BJ (cell line): ENCODE data around the gene THEM5. TPM values are rescaled to one million over a fixed set of nuclear protein-coding genes. Genes with fewer than 3 reads are reported as not detected.
"Not testable (repeated sequence)": the region's sequence is repeated elsewhere in the genome, so short reads cannot be mapped to it uniquely, and the experiment has no call there.

ENCODE experiments used
- CTCF ChIA-PET: fragments of 350-600 bp; formaldehyde crosslinking; extraction: SDS; loops from one replicate; lab custom pipeline; 2021; ENCODE audit warnings: antibody characterized with exemption, inconsistent platforms; lab: Yijun Ruan, JAX
- POLR2A ChIA-PET: fragments of 300-600 bp; sonication (Branson Sonifier 250); formaldehyde crosslinking; extraction: SDS; loops from one replicate; lab custom pipeline; 2021; ENCODE audit warnings: antibody characterized with exemption; lab: Charles Lee
- DNase-seq: peaks from one replicate; pipeline ENCODE4 v3.0.0-alpha.2; 2011; ENCODE audit warnings: low read depth
- H3K27me3 ChIP-seq: 2 replicates; pipeline ENCODE4 v1.6.0; 2011; ENCODE audit warnings: low read length; ENCODE audit not compliant: control insufficient read depth, insufficient read depth
- H3K36me3 ChIP-seq: 2 replicates; pipeline ENCODE4 v1.5.1; 2011; ENCODE audit warnings: low read length; ENCODE audit not compliant: control insufficient read depth, insufficient read depth
- H3K4me3 ChIP-seq: 2 replicates; pipeline ENCODE4 v1.5.1; 2011; ENCODE audit warnings: low read depth, mild to moderate bottlenecking, control low read depth, low read length
- polyA plus RNA-seq: library from polyadenylated mRNA; depleted of rRNA; stranded (reverse); fragments of >200 nt; gene quantifications from 2 replicates; pipeline ENCODE4 v1.2.3, GENCODE V29; 2011
- TF ChIP-seq, protein P1 (sequence below): IDR thresholded peaks from 2 replicates; pipeline ENCODE4 v1.5.1; 2011; ENCODE audit warnings: low read depth, mild to moderate bottlenecking, control low read depth, inconsistent platforms, low read length, moderate library complexity; ENCODE audit not compliant: insufficient read depth

The THEM5 gene
- polyA plus RNA-seq, 1 experiment: not detected

- ChIA-PET POLR2A (no interaction called here), CTCF (interaction anchor here (1.0 to 1.2 kb wide), 2 partner anchors 10 to 30 kb away, joined by 3 to 4 read pairs; no protein-coding TSS in a partner anchor)
- Histone ChIP-seq H3K4me3 (no peak overlapping the region), H3K27me3 (peaks cover 7% of the 10 kb centered on the region), H3K36me3 (no peaks in the 10 kb centered on the region)
- TF ChIP-seq, protein P1, sequence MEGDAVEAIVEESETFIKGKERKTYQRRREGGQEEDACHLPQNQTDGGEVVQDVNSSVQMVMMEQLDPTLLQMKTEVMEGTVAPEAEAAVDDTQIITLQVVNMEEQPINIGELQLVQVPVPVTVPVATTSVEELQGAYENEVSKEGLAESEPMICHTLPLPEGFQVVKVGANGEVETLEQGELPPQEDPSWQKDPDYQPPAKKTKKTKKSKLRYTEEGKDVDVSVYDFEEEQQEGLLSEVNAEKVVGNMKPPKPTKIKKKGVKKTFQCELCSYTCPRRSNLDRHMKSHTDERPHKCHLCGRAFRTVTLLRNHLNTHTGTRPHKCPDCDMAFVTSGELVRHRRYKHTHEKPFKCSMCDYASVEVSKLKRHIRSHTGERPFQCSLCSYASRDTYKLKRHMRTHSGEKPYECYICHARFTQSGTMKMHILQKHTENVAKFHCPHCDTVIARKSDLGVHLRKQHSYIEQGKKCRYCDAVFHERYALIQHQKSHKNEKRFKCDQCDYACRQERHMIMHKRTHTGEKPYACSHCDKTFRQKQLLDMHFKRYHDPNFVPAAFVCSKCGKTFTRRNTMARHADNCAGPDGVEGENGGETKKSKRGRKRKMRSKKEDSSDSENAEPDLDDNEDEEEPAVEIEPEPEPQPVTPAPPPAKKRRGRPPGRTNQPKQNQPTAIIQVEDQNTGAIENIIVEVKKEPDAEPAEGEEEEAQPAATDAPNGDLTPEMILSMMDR: no peak
- no peak for DNase-seq
Measured at GRCh38 chr1:151858886-151859665, 5.6 kb upstream of the THEM5 start.

DNA sequence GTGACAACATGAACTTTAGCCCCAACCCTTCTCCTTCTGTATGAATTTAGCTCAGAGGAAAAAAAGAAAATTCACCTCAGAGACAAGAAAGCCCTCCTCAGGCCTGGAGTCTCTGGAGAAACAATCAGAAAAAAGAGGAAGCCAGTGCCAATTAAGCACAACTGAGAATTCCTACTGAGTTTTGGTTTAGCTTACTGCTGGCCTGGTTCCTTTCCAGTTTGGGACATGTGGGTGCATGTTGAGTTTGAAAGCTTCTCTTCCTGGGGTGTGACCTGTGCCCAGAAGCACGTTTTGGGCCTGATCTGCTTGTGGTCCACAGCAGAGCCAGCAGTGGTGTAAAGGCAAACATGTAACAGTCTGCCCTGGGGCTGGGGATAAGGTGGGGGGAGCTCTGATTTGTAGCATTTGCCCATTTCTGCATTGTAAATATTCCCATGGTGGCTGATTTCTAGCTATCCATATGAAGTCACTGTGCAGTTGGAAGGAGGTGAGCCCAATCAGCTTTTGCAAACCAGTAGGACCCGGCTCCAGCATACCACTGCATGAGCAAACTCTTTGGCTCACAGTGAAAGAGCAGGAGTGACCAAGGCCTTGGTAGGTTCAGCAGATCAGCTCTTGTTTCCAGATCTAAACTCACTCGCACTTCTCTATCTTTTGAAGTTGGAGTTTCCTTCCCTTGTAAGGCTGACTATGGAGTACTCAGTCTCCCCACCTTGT lies 4.7 kb upstream of the THEM5 start:
- no peak for DNase-seq
- Histone ChIP-seq H3K4me3 (no peak overlapping the region), H3K36me3 (no peaks in the 10 kb centered on the region), H3K27me3 (peaks cover 8% of the 10 kb centered on the region)
- ChIA-PET POLR2A (no interaction called here), CTCF (interaction anchor here (0.9 kb wide), 1 partner anchor 14 kb away, joined by 3 read pairs; no protein-coding TSS in a partner anchor)
- TF ChIP-seq, protein P1: no peak

DNA sequence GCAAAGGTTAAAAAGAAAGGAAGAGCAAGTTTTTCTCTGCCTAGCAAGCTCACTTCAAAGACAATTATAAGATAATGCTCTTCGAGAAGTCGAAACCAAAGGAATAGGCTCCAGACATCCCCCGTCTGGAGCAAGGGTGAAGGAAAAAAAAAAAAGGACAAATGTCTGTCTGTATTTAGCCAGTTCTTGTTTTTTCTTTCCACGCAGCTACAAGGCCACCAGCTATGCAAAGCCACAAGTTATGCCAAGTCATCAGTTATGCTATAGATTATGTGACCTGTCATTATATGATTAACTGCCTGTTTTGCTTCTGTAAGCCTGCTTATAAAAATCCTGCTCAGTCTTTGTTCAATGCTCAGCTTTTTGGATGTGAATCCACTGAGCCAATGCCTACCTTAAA lies 2.4 kb upstream of the THEM5 start:
- Histone ChIP-seq H3K27me3 (peaks cover 12% of the 10 kb centered on the region; the same call in 1 of the 2 replicates), H3K4me3 (no peak overlapping the region), H3K36me3 (no peaks in the 10 kb centered on the region)
- ChIA-PET CTCF (interaction anchor here (0.5 to 1.3 kb wide), 3 partner anchors 10 to 427 kb away, joined by 3 to 4 read pairs (median 3); no protein-coding TSS in a partner anchor), POLR2A (no interaction called here)
- TF ChIP-seq, protein P1: no peak
- no peak for DNase-seq

GRCh38 chr1:151855516-151855915 lies 2.0 kb upstream of the THEM5 start:
- CTCF ChIA-PET: interaction anchor here (0.7 to 1.3 kb wide), 2 partner anchors 9 to 261 kb away, joined by 3 to 4 read pairs; no protein-coding TSS in a partner anchor
- H3K27me3 ChIP-seq: peaks cover 11% of the 10 kb centered on the region; the same call in 1 of the 2 replicates
- H3K4me3 ChIP-seq, DNase-seq, POLR2A ChIA-PET, H3K36me3 ChIP-seq: not testable (repeated sequence)

- DNase-seq: no peak
- ChIA-PET CTCF (no interaction called here), POLR2A (no interaction called here)
- Histone ChIP-seq H3K27me3 (peaks cover 14% of the 10 kb centered on the region), H3K36me3 (no peaks in the 10 kb centered on the region), H3K4me3 (no peak overlapping the region)
- TF ChIP-seq, protein P1: no peak
Measured at GRCh38 chr1:151854658-151855057, 1.1 kb upstream of the THEM5 start.
